RWPE2 (cell line): ENCODE measurements around the gene TMEM107.
A peak's percentile ranks its signal among the peaks of the same experiment; 100 is the strongest.

ENCODE experiments used
- ATAC-seq: fragments of 200-7000 bp; cut with Tn5 transposase; 3 replicates; pipeline ENCODE4 v1.9.1; 2021; ENCODE audit warnings: low read depth
- DNase-seq: peaks from one replicate; pipeline ENCODE4 v3.0.0-alpha.2; 2020; ENCODE audit warnings: low spot score
- H3K27ac ChIP-seq: fragments of 450-650 bp; 2 replicates; pipeline ENCODE4 v1.5.1; 2017; ENCODE audit warnings: mild to moderate bottlenecking; ENCODE audit not compliant: poor library complexity, severe bottlenecking
- H3K27me3 ChIP-seq: fragments of 250-450 bp; sonication (Bioruptor Pico); 2 replicates; pipeline ENCODE4 v1.5.1; 2021; ENCODE audit warnings: mild to moderate bottlenecking, moderate library complexity; ENCODE audit not compliant: insufficient read depth, poor library complexity, severe bottlenecking
- H3K36me3 ChIP-seq: fragments of 250-450 bp; sonication (Bioruptor Pico); 2 replicates; pipeline ENCODE4 v1.5.1; 2020; ENCODE audit warnings: low read depth, mild to moderate bottlenecking, moderate library complexity
- H3K4me1 ChIP-seq: fragments of 250-450 bp; sonication (Bioruptor Pico); 2 replicates; pipeline ENCODE4 v1.5.1; 2021; ENCODE audit warnings: mild to moderate bottlenecking, moderate library complexity; ENCODE audit not compliant: insufficient read depth, poor library complexity, severe bottlenecking
- H3K4me3 ChIP-seq: fragments of 250-450 bp; sonication (Bioruptor Pico); 2 replicates; pipeline ENCODE4 v1.5.1; 2021; ENCODE audit warnings: mild to moderate bottlenecking, moderate library complexity; ENCODE audit not compliant: severe bottlenecking
- H3K9me3 ChIP-seq: fragments of 250-450 bp; sonication (Bioruptor Pico); 2 replicates; pipeline ENCODE4 v1.5.1; 2021; ENCODE audit warnings: mild to moderate bottlenecking, moderate library complexity; ENCODE audit not compliant: severe bottlenecking
- TF ChIP-seq, protein P1 (sequence below): fragments of 450-650 bp; IDR thresholded peaks from one replicate; pipeline ENCODE4 v1.5.1; 2017; ENCODE audit warnings: mild to moderate bottlenecking, moderate library complexity; ENCODE audit not compliant: poor library complexity, severe bottlenecking

The TMEM107 gene

DNA sequence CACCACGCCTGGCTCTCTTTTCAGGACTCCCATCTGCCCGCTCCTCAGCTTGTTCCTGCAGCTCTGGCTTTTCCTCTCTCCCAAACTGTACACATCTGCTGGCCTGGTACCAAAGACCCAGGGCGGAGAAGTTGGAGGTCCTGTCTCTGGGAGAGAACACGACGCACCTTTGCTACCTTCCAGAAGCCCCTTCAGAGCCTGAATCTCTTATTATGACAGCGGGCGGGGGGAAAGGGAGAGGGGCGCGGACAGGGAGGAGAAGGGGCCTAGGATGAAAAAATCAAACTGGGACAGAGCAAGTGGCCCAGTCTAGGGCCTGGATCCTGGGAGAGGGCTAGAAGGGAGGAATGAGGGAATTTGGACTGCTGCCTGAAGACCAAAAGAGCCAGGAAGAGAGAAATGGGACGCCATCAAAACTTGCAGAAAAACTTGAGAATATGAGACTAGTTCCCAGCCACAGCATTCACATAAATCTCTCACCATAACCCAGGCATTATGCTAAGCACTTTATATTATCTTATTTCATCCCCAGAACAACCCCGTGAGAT, 21.5 kb downstream of the TMEM107 start:
- peak overlapping the region; percentile 82 for H3K4me3 ChIP-seq
- ATAC-seq: no peak
- TF ChIP-seq, protein P1, sequence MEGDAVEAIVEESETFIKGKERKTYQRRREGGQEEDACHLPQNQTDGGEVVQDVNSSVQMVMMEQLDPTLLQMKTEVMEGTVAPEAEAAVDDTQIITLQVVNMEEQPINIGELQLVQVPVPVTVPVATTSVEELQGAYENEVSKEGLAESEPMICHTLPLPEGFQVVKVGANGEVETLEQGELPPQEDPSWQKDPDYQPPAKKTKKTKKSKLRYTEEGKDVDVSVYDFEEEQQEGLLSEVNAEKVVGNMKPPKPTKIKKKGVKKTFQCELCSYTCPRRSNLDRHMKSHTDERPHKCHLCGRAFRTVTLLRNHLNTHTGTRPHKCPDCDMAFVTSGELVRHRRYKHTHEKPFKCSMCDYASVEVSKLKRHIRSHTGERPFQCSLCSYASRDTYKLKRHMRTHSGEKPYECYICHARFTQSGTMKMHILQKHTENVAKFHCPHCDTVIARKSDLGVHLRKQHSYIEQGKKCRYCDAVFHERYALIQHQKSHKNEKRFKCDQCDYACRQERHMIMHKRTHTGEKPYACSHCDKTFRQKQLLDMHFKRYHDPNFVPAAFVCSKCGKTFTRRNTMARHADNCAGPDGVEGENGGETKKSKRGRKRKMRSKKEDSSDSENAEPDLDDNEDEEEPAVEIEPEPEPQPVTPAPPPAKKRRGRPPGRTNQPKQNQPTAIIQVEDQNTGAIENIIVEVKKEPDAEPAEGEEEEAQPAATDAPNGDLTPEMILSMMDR: no peak

DNA sequence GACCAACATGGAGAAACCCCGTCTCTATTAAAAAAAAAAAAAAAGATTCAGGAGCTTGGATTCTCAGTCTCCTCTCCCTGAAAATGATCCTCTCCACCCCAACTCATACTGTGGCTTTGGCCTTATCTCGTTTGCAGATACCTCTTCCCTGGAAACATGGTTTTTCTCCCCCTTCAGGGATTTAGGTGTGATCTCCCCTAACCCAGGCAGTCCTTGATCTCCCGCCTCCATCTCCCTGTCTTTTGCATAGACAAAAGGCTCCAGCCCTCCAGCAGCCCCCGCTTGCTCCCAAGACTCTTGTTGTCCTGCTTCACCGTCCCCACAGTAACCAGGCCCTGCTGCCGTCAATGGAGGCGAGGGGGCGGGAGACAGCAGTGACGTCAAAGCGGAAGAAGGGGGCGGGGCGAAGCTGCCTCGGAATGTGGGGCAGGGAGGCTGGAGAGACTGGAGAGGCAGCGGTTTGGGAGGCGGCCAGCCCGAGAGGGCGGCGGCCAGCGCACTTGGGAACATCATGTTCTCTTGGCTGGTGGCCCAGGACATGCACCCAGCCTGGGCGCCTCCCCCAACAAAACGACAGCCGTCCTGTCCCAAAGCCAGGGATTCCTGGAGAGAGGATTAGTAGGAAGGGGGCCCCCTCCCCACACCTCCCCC, 22.1 kb downstream of the TMEM107 start:
- Histone ChIP-seq H3K27ac (peak overlapping the region; percentile 98), H3K4me1 (peaks cover 16% of the 10 kb centered on the region)
- peak; percentile 24 for ATAC-seq

More for the DNA sequence above, 21.5 kb downstream of the TMEM107 start:
- peaks cover 16% of the 10 kb centered on the region for H3K4me1 ChIP-seq
- H3K27ac ChIP-seq: peak overlapping the region; percentile 98
- no peaks in the 10 kb centered on the region for H3K27me3 ChIP-seq
- H3K9me3 ChIP-seq: no peaks in the 10 kb centered on the region
- no peak for DNase-seq
- H3K36me3 ChIP-seq: peaks cover 66% of the 10 kb centered on the region

DNA sequence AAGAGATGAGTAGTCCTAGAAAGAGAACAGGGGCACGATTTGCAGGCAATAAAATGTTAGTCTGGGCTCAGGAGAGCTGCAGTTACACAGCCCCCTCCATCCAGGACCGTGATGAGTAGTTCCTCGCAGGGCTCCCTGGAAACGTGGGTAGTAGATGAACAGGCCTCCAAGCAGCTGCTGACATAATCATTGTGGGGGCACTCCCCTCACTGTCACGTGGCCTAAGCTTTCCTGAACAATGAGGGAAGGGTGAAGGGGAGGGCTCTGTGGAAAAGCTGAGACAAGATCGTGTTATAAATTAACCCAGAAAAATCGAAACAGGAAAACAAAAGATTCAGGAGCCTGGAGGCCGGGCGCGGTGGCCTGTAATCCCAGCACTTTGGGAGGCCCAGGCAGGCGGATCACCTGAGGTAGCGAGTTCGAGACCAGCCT, 22.6 kb downstream of the TMEM107 start:
- ATAC-seq (peak; percentile 44), DNase-seq (peak; percentile 93)
- TF ChIP-seq, protein P1: no peak
- Histone ChIP-seq H3K4me1 (peaks cover 16% of the 10 kb centered on the region), H3K9me3 (no peaks in the 10 kb centered on the region), H3K4me3 (peak overlapping the region; percentile 82), H3K27me3 (no peaks in the 10 kb centered on the region), H3K27ac (peak overlapping the region; percentile 98), H3K36me3 (peaks cover 71% of the 10 kb centered on the region)

More for the DNA sequence above, 22.1 kb downstream of the TMEM107 start:
- Histone ChIP-seq H3K4me3 (peak overlapping the region; percentile 82), H3K27me3 (no peaks in the 10 kb centered on the region), H3K36me3 (peaks cover 67% of the 10 kb centered on the region), H3K9me3 (no peaks in the 10 kb centered on the region)
- DNase-seq: peak; percentile 98
- TF ChIP-seq, protein P1: no peak

DNA sequence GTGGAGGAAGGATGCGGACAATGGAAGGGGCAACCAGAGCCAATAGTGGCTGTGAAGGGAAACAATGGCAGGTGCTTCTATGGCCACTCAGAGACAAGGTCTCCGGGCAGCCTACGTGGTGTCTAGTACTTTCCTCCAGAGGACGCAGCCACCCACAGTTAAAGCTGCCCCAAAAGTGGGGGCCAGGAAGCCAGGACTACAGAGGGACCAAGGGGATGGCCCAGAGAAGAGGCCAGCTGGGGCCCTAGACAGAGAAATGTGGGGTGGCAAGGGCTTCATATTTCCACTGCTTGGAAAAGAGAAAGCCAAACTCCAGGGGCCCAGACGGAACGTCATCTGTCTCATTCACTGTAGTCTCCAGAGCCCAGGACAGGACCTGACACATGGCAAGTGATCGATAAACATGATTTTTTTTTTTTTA, 23.1 kb downstream of the TMEM107 start:
- H3K4me3 ChIP-seq: no peak overlapping the region
- ATAC-seq (no peak), DNase-seq (no peak)
- TF ChIP-seq, protein P1: no peak
- H3K36me3 ChIP-seq: peaks cover 72% of the 10 kb centered on the region
- H3K27ac ChIP-seq: peak overlapping the region; percentile 98
- H3K4me1 ChIP-seq: peaks cover 16% of the 10 kb centered on the region
- H3K9me3 ChIP-seq: no peaks in the 10 kb centered on the region
- no peaks in the 10 kb centered on the region for H3K27me3 ChIP-seq

DNA sequence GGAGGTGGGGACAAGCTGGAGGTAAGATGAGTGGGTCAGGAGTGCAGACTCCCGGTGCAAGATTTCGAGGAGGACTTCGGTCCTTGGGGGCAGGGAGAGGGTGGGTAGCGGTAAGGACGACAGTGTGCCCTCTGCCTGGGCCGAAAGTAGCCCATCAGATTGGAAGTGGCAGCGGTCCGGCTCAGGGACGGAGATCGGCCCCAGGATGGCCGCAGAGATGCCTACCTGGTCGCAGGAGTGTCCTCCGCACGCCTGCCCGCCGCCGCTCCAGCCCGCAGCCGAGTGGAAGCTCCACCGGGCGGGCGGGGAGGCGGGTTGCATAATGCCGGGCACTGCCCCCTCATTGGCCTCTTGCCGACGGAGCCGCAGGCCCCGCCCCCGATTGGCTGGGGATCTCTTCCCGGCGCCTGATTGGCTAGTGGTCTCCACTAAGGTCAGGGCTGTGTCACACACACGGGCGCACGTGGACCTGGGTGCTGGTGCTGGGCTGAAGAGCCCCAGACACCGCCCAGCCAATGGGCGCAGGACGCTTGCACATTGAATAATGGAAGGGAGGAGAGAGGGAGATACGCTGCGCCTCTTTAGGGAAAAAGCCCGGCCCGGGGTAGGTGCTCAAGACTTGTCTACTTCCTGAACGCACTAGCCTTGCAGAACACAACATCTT, 23.9 kb downstream of the TMEM107 start, which contains the start of gene PER1:
Gene PER1 (minus strand): TSS at position 293 of the 664 bp plus-strand sequence. CDS start 1,698 bp downstream, outside the sequence.
- Histone ChIP-seq H3K4me1 (peaks cover 16% of the 10 kb centered on the region), H3K27me3 (no peaks in the 10 kb centered on the region), H3K36me3 (peaks cover 80% of the 10 kb centered on the region), H3K27ac (peak within 1 kb of the TSS; percentile 98), H3K4me3 (peak within 1 kb of the TSS; percentile 44), H3K9me3 (no peaks in the 10 kb centered on the region)
- DNase-seq: peak; percentile 97
- peak; percentile 50 for ATAC-seq
- TF ChIP-seq, protein P1: no peak
